ENCODE data around the gene PPT2. TPM values are rescaled to one million over a fixed set of nuclear protein-coding genes. Genes with fewer than 3 reads are reported as not detected.

Gene PPT2
- total RNA-seq, 4 donors from 2014 or later: 13.0 to 26.1 (median 24.1) TPM

DNA sequence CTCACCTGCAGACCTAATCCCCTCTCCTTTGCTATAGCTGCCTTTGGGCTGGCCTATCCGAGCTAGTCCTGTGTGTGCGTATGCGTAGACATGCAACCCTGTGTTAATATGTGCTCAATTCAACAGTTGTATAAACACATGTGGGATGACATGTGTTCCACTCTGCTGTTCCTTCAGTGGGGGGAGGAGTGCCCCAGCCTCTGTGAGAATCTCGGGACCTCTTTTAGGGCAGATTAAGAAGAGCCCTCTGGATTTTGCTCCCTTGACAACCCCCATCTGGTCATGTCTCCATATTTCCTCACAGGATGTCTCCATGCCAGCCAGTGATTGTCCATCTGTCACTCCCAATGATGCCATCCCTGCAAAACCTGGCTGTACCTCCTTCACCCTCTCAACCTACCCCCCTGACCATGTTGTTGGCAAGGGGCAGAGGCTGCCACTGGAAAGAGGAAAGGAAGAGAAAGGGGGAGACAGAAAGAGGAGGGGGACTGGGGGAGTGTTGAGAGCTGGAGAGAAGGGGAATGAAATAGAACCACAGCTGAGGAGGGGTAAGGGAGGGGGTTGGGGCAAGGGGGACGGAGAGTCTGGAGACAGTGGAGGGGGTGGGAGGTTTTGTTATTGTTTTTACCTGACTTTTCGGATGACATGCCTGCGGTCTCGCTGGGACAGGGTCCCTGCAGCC, 2.6 kb upstream of the PPT2 start:
- Histone ChIP-seq H3K9me3 (no peaks in the 10 kb centered on the region), H3K36me3 (no peaks in the 10 kb centered on the region), H3K27me3 (no peaks in the 10 kb centered on the region), H3K4me1 (peaks cover 25 to 26% of the 10 kb centered on the region in 2 donors), H3K27ac (peak overlapping the region in 1 of 3 donors; percentile 31), H3K4me3 (replicated peaks in 1 of 3) (peak overlapping the region in 1 of 3 donors; percentile 23)
- DNase-seq: no peak
- intact Hi-C loops (cut with DNase I): loop anchor here (5.0 to 10.0 kb wide), 2 partner anchors 34 to 107 kb away; no protein-coding TSS in a partner anchor
- no peak for TF ChIP-seq POLR2A (IDR thresholded peaks at IDR 0.05)
- TF ChIP-seq, protein P1, sequence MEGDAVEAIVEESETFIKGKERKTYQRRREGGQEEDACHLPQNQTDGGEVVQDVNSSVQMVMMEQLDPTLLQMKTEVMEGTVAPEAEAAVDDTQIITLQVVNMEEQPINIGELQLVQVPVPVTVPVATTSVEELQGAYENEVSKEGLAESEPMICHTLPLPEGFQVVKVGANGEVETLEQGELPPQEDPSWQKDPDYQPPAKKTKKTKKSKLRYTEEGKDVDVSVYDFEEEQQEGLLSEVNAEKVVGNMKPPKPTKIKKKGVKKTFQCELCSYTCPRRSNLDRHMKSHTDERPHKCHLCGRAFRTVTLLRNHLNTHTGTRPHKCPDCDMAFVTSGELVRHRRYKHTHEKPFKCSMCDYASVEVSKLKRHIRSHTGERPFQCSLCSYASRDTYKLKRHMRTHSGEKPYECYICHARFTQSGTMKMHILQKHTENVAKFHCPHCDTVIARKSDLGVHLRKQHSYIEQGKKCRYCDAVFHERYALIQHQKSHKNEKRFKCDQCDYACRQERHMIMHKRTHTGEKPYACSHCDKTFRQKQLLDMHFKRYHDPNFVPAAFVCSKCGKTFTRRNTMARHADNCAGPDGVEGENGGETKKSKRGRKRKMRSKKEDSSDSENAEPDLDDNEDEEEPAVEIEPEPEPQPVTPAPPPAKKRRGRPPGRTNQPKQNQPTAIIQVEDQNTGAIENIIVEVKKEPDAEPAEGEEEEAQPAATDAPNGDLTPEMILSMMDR (IDR thresholded peaks at IDR 0.05): no peak
- 46 to 52% methylated on average over 8 of the region's 8 CpGs for WGBS, 2 donors

DNA sequence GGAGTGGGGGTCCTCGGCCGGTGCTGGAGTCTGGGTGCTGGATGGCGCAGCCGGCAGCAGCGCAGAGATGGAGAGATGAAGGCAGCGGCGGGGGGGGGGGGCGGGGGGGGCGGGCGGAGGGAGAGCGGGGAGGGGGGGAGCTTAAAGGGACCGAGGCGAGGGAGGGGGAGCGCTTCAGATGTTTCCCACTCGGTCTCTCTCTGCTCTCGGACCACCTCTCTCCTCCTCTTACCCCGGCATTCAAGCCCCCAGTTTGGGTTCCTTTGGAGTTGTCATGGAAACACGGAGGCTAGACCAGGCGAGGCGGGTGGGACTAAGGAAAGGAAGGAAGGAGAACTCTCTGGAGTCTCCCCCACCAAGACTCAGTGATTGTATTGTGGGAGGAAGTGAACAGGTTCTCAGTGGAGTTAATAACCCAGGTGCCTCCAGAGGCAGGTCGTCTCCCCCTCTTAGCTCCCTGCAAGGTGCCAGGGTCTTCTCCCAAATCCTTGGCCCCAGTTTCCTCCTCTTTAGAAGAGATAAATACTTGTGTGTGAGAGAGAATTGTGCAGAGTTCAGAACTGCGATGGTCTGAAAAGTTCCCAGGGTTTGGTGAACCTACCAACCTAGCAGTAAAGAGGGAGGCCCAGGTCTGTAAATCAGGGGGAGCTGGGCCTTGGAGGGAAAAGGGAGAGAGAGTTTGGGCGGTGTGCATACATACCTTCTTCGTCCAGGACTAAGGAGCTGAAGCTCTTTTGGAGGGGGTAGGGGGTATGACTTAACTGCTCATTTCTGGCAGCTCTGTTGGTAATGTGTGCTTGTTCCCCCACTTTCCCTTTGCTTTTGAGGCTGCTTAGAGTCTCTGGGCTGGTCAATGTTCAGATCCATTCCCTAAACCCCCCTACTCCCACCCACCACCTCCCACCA, 1.8 kb upstream of the PPT2 start, which contains the start of gene PRRT1:
Gene PRRT1 (minus strand): TSS at position 77 of the 906 bp plus-strand sequence. CDS start 112 bp downstream, outside the sequence.
- Histone ChIP-seq H3K9me3 (no peaks in the 10 kb centered on the region), H3K27ac (peak within 1 kb of the TSS; percentile 68 to 95 (median 95)), H3K4me1 (peaks cover 25 to 26% of the 10 kb centered on the region in 2 donors), H3K36me3 (no peaks in the 10 kb centered on the region), H3K27me3 (no peaks in the 10 kb centered on the region), H3K4me3 (replicated peaks in 1 of 3) (peak within 1 kb of the TSS in 1 of 3 donors; percentile 51)
- 25 to 35% methylated on average over 11 to 14 of the region's 24 CpGs for WGBS, 2 donors
- DNase-seq: no peak
- intact Hi-C loops (cut with DNase I): loop anchor here (5.0 to 10.0 kb wide), 2 partner anchors 35 to 107 kb away; no protein-coding TSS in a partner anchor
- TF ChIP-seq, protein P1 (IDR thresholded peaks at IDR 0.05): no peak
- TF ChIP-seq POLR2A (IDR thresholded peaks at IDR 0.05): no peak

DNA sequence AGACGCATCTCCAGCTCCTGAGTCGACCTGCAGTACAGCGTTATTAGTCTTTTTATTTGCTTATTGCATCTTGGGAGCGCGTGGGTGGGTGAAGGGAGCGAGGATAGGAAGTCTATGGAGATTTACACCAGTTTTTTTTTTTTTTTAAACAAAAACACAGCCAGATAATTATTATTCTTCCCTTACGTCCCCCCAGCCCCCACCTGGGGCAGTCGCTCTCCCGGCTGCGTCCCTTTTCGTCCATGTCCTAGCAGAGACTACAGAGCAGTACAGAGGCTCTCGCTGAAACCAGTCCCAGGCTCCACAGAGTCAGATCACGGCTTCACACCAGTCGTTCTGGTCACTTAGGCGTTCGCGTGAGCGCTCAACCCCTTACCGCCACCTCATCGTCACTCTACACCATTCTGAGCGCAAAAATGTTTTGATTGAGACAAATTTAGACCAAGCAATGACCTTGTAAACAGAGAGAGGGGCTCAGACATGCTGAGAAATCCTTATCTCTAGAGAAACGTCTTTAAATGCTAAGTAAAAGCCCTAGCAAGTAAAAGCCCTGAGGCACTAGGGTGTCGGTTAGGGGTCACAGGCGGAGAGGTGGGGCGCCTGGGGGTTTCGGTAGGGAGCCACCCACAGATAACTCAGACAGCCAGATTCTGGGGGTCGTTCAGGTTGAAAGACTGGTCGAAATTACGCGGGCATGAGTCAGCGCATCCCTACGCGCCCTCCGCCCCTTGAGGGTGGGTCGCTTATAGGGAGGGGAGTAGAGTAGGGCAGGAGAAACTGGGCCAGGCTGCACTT, 975 bp upstream of the PPT2 start:
- no peaks in the 10 kb centered on the region for H3K27me3 ChIP-seq
- WGBS, 2 donors: 13 to 33% methylated on average over 35 of the region's 35 CpGs
- intact Hi-C loops (cut with DNase I): loop anchor here (5.0 to 10.0 kb wide), 2 partner anchors 36 to 108 kb away; no protein-coding TSS in a partner anchor
- peak overlapping the region; percentile 68 to 95 (median 95) for H3K27ac ChIP-seq
- DNase-seq: peak; percentile 87 to 89
- TF ChIP-seq, protein P1 (IDR thresholded peaks at IDR 0.05): no peak
- TF ChIP-seq POLR2A (IDR thresholded peaks at IDR 0.05): peak in 1 of 2 donors; percentile 40
- no peaks in the 10 kb centered on the region for H3K9me3 ChIP-seq
- H3K4me3 ChIP-seq (replicated peaks in 1 of 3): peak overlapping the region in 2 of 3 donors; percentile 51 to 92
- peaks cover 25 to 26% of the 10 kb centered on the region in 2 donors for H3K4me1 ChIP-seq
- peaks cover 0 to 7% of the 10 kb centered on the region in 2 donors for H3K36me3 ChIP-seq

DNA sequence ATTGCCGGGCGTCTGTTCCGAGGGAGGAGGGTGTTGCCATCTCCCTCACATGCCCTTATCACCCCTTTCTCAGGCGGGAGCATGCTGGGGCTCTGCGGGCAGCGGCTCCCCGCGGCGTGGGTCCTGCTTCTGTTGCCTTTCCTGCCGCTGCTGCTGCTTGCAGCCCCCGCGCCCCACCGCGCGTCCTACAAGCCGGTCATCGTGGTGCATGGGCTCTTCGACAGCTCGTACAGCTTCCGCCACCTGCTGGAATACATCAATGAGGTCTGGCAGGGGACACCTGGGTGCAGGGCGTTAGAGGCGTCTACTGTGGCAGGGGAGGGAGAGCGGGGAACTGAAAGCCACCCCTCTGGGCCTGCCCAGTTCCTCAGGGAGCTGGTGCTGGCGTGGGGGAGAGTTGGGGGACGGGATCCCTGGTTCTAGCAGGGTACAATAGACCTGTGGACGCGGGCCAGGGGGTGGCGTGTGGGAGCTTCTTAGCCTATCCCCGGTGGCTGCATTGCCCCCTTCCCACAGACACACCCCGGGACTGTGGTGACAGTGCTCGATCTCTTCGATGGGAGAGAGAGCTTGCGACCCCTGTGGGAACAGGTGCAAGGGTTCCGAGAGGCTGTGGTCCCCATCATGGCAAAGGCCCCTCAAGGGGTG, 697 bp downstream of the PPT2 start:
- no peaks in the 10 kb centered on the region for H3K9me3 ChIP-seq
- H3K36me3 ChIP-seq: peaks cover 0 to 7% of the 10 kb centered on the region in 2 donors
- 5 to 9% methylated on average over 12 to 13 of the region's 34 CpGs for WGBS, 2 donors
- peaks cover 25 to 26% of the 10 kb centered on the region in 2 donors for H3K4me1 ChIP-seq
- peak overlapping the region; percentile 51 to 92 (median 57) for H3K4me3 ChIP-seq (replicated peaks in 1 of 3)
- no peaks in the 10 kb centered on the region for H3K27me3 ChIP-seq
- no peak for TF ChIP-seq POLR2A (IDR thresholded peaks at IDR 0.05)
- TF ChIP-seq, protein P1 (IDR thresholded peaks at IDR 0.05): peak; percentile 29 to 84 (median 74)
- peak; percentile 87 for DNase-seq
- intact Hi-C loops (cut with DNase I): loop anchor here (5.0 to 10.0 kb wide), 2 partner anchors 37 to 110 kb away; no protein-coding TSS in a partner anchor
- H3K27ac ChIP-seq: peak overlapping the region; percentile 68 to 95 (median 95)

Data from thyroid gland (tissue), 4 donors.